Activated CD4-positive, alpha-beta T cell treated with anti-CD3 and anti-CD28 coated beads, Interleukin-2, amount 10 ng/mL, durations not matched to agents 24 days and 14 days (primary cell): ENCODE data around the gene CDX4. TPM values are rescaled to one million over a fixed set of nuclear protein-coding genes. Genes with fewer than 3 reads are reported as not detected.

Source experiments
- total RNA-seq: library from RNA; stranded (reverse); gene quantifications from 2 replicates; pipeline ENCODE4 v1.2.3, GENCODE V29; 2022

CDX4 gene
- total RNA-seq, 1 donor from 2014 or later = not detected

Other genes starting within 250 kb of the CDX4 start
- gene NAP1L2, start 232.2 kb upstream of the CDX4 start, total RNA-seq = 1.9 and 2.1 TPM in 2 replicates
- 4.8 and 5.4 TPM in 2 replicates for gene CHIC1, start 116.1 kb downstream of the CDX4 start, total RNA-seq